Parathyroid adenoma (tissue), 2 donors: ENCODE measurements around the gene TMEM131.
A peak's percentile ranks its signal among the peaks of the same experiment; 100 is the strongest.
"Not testable (repeated sequence)": the region's sequence is repeated elsewhere in the genome, so short reads cannot be mapped to it uniquely, and the experiment has no call there.

Experiments used
- H2AFZ ChIP-seq: fragments of 300-600 bp; sonication (generic); one replicate; pipeline ENCODE4 v1.7.0; 2017; ENCODE audit warnings: antibody characterized with exemption, mild to moderate bottlenecking
- H3K27ac ChIP-seq: fragments of 300-600 bp; sonication (generic); one replicate; pipeline ENCODE4 v1.7.0; 2017
- H3K27me3 ChIP-seq: fragments of 300-600 bp; sonication (generic); one replicate; pipeline ENCODE4 v1.7.0; 2017; ENCODE audit warnings: low read length; ENCODE audit not compliant: control insufficient read depth, insufficient read depth
- H3K36me3 ChIP-seq: fragments of 300-600 bp; sonication (generic); one replicate; pipeline ENCODE4 v1.7.0; 2017; ENCODE audit warnings: low read length; ENCODE audit not compliant: control insufficient read depth, insufficient read depth
- H3K4me1 ChIP-seq: fragments of 300-600 bp; sonication (generic); one replicate; pipeline ENCODE4 v1.7.0; 2017; ENCODE audit warnings: control low read depth
- H3K4me2 ChIP-seq: fragments of 300-600 bp; sonication (generic); one replicate; pipeline ENCODE4 v1.7.0; 2017; ENCODE audit warnings: low read length
- H3K4me3 ChIP-seq: fragments of 300-600 bp; sonication (generic); one replicate; pipeline ENCODE4 v1.7.0; 2017; ENCODE audit warnings: low read depth, low read length
- H3K79me2 ChIP-seq: fragments of 300-600 bp; sonication (generic); one replicate; pipeline ENCODE4 v1.7.0; 2017; ENCODE audit warnings: control low read depth
- H3K9ac ChIP-seq: fragments of 300-600 bp; sonication (generic); one replicate; pipeline ENCODE4 v1.7.0; 2017; ENCODE audit warnings: mild to moderate bottlenecking
- H3K9me3 ChIP-seq: fragments of 300-600 bp; sonication (generic); one replicate; pipeline ENCODE4 v1.7.0; 2017; ENCODE audit warnings: low read length; ENCODE audit not compliant: control insufficient read depth
- TF ChIP-seq, protein P1 (sequence below): fragments of 300-600 bp; sonication (generic); IDR thresholded peaks from one replicate; pipeline ENCODE4 v1.7.0; 2017; ENCODE audit warnings: antibody characterized with exemption, mild to moderate bottlenecking
- donor health status: primary hyperparathyroidism.

Gene TMEM131

DNA sequence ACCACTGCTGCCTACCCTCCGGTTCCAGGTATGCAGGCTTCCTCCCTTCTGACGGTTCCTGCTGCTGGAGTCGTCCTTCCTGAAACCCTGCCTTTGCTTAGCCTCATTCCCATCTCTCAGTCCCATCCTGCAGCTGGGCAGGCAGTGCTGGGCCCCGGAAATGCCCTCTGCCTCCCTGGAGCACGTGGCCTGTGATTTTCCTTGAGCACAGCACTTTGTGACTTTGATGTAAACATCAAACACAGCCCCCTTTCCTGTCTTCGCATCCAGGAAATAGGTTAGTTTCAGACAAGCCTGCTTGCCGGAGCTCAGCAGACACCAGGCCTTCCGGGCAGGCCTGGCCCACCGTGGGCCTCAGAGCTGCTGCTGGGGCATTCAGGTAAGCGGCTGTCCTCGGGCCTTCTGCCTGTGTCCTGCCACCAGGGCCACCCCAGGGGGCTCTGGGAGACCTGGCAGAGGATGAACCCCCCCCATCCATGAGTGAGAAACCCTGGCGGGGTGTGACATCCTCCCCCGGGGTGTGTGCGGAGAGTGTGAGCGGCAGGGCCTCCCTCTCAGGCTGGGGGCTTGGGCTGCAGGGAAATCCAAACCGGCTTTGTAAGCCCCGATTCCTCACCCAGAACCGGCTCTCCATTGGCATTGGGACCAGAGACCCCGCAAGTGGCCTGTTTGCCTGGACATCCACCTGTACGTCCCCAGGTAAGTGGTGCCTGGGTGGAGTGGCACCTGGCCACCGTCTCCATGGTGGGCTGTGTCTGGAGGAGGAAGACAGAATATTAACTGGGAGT lies 282.3 kb downstream of the TMEM131 start, which contains the start of gene ZAP70:
Gene ZAP70 (plus strand): TSS at position 281 of the 788 bp plus-strand sequence. CDS start 10,461 bp downstream, outside the sequence.
- H3K4me3 ChIP-seq: no peak within 1 kb of the TSS
- TF ChIP-seq, protein P1, sequence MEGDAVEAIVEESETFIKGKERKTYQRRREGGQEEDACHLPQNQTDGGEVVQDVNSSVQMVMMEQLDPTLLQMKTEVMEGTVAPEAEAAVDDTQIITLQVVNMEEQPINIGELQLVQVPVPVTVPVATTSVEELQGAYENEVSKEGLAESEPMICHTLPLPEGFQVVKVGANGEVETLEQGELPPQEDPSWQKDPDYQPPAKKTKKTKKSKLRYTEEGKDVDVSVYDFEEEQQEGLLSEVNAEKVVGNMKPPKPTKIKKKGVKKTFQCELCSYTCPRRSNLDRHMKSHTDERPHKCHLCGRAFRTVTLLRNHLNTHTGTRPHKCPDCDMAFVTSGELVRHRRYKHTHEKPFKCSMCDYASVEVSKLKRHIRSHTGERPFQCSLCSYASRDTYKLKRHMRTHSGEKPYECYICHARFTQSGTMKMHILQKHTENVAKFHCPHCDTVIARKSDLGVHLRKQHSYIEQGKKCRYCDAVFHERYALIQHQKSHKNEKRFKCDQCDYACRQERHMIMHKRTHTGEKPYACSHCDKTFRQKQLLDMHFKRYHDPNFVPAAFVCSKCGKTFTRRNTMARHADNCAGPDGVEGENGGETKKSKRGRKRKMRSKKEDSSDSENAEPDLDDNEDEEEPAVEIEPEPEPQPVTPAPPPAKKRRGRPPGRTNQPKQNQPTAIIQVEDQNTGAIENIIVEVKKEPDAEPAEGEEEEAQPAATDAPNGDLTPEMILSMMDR: no peak
- H3K27ac ChIP-seq: no peak within 1 kb of the TSS
- peaks cover 9% of the 10 kb centered on the region for H3K4me1 ChIP-seq
- H2AFZ ChIP-seq: peak within 1 kb of the TSS; percentile 56
- H3K79me2 ChIP-seq: no peaks in the 10 kb centered on the region
- no peaks in the 10 kb centered on the region for H3K9me3 ChIP-seq
- H3K27me3 ChIP-seq: no peaks in the 10 kb centered on the region
- no peak within 1 kb of the TSS for H3K9ac ChIP-seq
- H3K36me3 ChIP-seq: no peaks in the 10 kb centered on the region
- no peak within 1 kb of the TSS for H3K4me2 ChIP-seq

DNA sequence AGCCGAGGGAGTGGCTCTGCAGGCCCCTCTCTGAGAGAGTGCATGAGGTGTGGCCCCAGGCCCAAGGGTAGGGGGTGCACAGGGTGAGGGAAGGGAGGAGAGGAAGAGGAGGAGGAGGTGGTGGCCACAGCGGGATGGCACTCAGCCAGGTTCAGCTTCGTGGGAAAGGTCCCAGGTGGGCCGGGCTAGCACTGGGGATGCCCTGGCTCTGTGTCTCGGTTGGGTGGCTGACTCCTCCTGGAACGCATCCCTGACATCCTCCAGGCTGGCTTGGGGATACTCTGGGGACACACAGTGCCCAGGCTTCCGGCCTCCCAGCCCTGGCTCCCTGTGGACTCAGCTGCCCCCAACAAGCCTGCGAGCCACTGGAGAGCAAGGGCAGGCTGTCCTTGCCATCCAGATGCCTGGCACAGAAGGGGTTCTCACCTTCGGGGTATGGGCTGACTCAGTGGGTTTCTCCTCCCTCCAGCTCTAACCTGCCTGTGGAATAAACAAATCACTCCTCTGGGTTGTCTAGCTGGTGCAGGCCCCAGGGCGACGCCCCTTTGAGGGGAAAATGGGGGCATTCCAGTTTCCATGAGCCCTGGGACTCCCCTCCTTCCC lies 283.0 kb downstream of the TMEM131 start:
- H3K4me2 ChIP-seq: no peak overlapping the region
- H3K9me3 ChIP-seq: no peaks in the 10 kb centered on the region
- H3K27ac ChIP-seq: no peak overlapping the region
- peaks cover 9% of the 10 kb centered on the region for H3K4me1 ChIP-seq
- no peaks in the 10 kb centered on the region for H3K36me3 ChIP-seq
- H3K4me3 ChIP-seq: no peak overlapping the region
- no peak overlapping the region for H3K9ac ChIP-seq
- peak overlapping the region; percentile 56 for H2AFZ ChIP-seq
- H3K79me2 ChIP-seq: no peaks in the 10 kb centered on the region
- H3K27me3 ChIP-seq: no peaks in the 10 kb centered on the region
- TF ChIP-seq, protein P1: no peak

DNA sequence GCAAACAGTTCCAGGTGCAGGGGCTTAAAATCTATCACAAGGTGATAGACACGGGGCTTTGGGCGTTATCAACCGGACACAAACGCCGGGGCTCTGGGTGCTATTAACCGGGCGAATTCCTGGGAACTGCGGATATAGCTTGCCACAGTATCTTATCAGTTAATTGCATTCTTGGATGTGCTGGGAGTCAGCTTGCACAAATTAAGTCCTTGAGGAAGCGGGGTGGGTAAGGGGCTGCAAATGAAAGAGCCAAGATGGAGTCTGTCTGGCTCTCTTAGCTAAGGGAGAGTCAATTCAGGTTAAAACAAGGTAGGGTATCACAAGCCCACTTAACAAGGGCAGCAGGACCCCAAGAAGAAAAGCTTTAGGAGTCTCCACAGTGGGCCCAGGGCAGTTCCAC lies 283.6 kb downstream of the TMEM131 start:
- not testable (repeated sequence) for H3K79me2 ChIP-seq, H3K9ac ChIP-seq, H3K36me3 ChIP-seq, H3K4me2 ChIP-seq, H2AFZ ChIP-seq, H3K4me1 ChIP-seq, H3K27me3 ChIP-seq, H3K4me3 ChIP-seq, H3K9me3 ChIP-seq, H3K27ac ChIP-seq

DNA sequence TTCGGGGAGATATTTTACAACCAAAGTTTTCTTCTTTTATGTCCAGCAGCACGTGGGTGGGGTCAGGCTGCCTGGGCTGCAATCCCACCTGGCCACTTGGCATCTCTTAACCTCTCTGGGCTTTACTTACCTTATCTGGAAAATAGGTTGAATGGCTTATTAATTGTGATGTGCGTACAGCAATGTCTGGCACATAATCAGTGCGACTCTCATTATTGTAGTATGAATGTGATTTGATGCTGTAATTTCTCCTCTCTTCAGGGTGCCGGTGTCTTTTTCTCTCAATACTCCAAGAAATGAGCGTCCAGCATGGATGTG lies 284.4 kb downstream of the TMEM131 start:
- TF ChIP-seq, protein P1: no peak

DNA sequence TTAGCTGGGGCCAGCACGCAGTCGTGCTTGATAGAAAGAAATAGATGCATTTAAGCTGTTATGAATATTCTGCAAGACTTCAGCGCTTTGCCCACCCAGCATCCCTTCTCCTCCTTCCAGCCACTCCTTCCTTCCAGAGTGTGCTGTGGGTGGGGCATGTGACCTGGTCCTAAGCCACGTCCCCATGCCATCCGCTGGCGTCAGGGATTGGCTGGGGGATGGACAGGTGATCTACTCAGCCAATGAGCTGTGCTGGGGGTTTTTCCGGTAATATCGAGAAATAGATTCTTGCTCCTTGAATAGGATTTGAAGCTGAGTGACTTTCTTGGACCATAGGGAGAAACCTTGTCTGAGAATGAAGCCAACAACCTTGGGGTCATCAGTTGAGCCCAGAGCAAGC lies 287.1 kb downstream of the TMEM131 start:
- H3K9ac ChIP-seq: no peak overlapping the region
- H3K27ac ChIP-seq: no peak overlapping the region
- H3K4me3 ChIP-seq: no peak overlapping the region
- H3K36me3 ChIP-seq: no peaks in the 10 kb centered on the region
- TF ChIP-seq, protein P1: no peak
- no peaks in the 10 kb centered on the region for H3K9me3 ChIP-seq
- no peak overlapping the region for H2AFZ ChIP-seq
- peaks cover 9% of the 10 kb centered on the region for H3K4me1 ChIP-seq
- H3K27me3 ChIP-seq: no peaks in the 10 kb centered on the region
- H3K4me2 ChIP-seq: no peak overlapping the region
- H3K79me2 ChIP-seq: no peaks in the 10 kb centered on the region

More for the DNA sequence above, 284.4 kb downstream of the TMEM131 start:
- H3K27ac ChIP-seq: no peak overlapping the region
- H3K4me1 ChIP-seq: peaks cover 9% of the 10 kb centered on the region
- no peaks in the 10 kb centered on the region for H3K79me2 ChIP-seq
- peak overlapping the region; percentile 5 for H3K4me2 ChIP-seq
- H2AFZ ChIP-seq: no peak overlapping the region
- no peaks in the 10 kb centered on the region for H3K36me3 ChIP-seq
- no peak overlapping the region for H3K9ac ChIP-seq
- H3K9me3 ChIP-seq: no peaks in the 10 kb centered on the region
- no peaks in the 10 kb centered on the region for H3K27me3 ChIP-seq
- no peak overlapping the region for H3K4me3 ChIP-seq
